Anterior cingulate cortex (tissue), 58 donors: ENCODE data around the gene OBSCN.

Source experiments
- DNase-seq, 58 donors: peaks; one replicate each; lab custom pipeline; 2025; lab: John Stamatoyannopoulos, UW

OBSCN gene

GRCh38 chr1:228334954-228335353, 127.1 kb downstream of the OBSCN start:
- no peak for DNase-seq

GRCh38 chr1:228335406-228336307, 127.8 kb downstream of the OBSCN start:
- DNase-seq = no peak

GRCh38 chr1:228336308-228337030, 128.6 kb downstream of the OBSCN start:
- DNase-seq = no peak

- no peak for DNase-seq
Measured at GRCh38 chr1:228337031-228337564, 129.3 kb downstream of the OBSCN start.

- no peak for DNase-seq
Measured at GRCh38 chr1:228337711-228338520, 130.1 kb downstream of the OBSCN start.

- no peak for DNase-seq
Measured at GRCh38 chr1:228338521-228339051, 130.7 kb downstream of the OBSCN start.

- no peak for DNase-seq
Measured at GRCh38 chr1:228339059-228339704, 131.3 kb downstream of the OBSCN start.

- DNase-seq = no peak
Measured at GRCh38 chr1:228339766-228340685, 132.2 kb downstream of the OBSCN start.

GRCh38 chr1:228340686-228341449, 133.0 kb downstream of the OBSCN start:
- DNase-seq = no peak

GRCh38 chr1:228341450-228341813, 133.6 kb downstream of the OBSCN start:
- no peak for DNase-seq

- DNase-seq = no peak
Measured at GRCh38 chr1:228341814-228342626, 134.2 kb downstream of the OBSCN start.

GRCh38 chr1:228342627-228343190, 134.9 kb downstream of the OBSCN start:
- no peak for DNase-seq

GRCh38 chr1:228343191-228343661, 135.4 kb downstream of the OBSCN start:
- DNase-seq = no peak

- DNase-seq = no peak
Measured at GRCh38 chr1:228344631-228345072, 136.8 kb downstream of the OBSCN start.

- no peak for DNase-seq
Measured at GRCh38 chr1:228345201-228345930, 137.5 kb downstream of the OBSCN start.

- DNase-seq = no peak
Measured at GRCh38 chr1:228346731-228347130, 138.9 kb downstream of the OBSCN start.
